Measurements from ENCODE around the gene TNXB. TPM values are rescaled to one million over a fixed set of nuclear protein-coding genes. Genes with fewer than 3 reads are reported as not detected.
A peak's percentile ranks its signal among the peaks of the same experiment; 100 is the strongest.
"Not testable (repeated sequence)": the region's sequence is repeated elsewhere in the genome, so short reads cannot be mapped to it uniquely, and the experiment has no call there.

Gene TNXB
- total RNA-seq, 1 experiment from 2014 or later = 0.66 TPM

DNA sequence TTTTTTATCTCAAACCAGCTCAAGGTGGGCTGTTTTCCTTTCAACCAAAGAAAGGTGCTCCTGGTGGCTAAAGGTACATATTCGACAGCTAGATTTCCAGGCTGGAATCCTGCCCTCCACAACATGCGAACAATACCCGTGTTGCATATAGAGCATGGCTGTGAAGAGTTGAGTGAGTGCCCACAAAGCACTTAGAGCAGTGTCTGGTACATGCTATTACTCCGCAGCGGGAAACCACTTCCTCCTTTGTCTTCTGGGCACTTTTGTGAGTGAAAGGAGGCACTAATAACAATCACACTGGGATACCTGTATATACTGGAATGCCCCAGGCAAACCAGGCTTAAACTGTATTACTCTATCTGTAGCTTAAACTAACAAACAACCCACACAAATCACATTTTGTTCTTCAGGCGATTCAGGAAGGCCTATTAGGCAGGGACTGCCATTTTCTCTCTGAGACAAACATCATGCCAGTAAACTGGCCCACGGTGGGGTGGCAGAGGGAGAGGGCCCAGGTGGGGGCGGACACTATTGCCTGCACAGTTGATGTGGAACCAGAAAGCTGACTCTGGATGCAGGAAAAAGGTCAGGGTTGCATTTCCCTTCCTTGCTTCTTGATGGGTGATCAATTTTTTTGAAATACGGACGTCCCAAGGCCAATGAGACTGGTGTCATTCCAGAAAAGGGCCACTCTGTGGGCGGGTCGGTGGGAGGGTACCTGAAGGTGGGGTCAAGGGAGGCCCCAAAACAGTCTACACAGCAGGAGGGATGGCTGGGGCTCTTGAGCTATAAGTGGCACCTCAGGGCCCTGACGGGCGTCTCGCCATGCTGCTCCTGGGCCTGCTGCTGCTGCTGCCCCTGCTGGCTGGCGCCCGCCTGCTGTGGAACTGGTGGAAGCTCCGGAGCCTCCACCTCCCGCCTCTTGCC lies 71.3 kb downstream of the TNXB start, which contains the start of gene CYP21A2:
Gene CYP21A2 (plus strand): TSS at position 818 of the 927 bp plus-strand sequence. CDS start 8 bp downstream, at position 826.
- H3K36me3 ChIP-seq; H3K4me1 ChIP-seq (replicated peaks); H3K4me3 ChIP-seq; H3K9me3 ChIP-seq (replicated peaks); H3K27ac ChIP-seq; DNase-seq (ENCODE audit: low read depth in 1 of 2, low spot score in 2 of 2); H3K27me3 ChIP-seq (replicated peaks): not testable (repeated sequence)

DNA sequence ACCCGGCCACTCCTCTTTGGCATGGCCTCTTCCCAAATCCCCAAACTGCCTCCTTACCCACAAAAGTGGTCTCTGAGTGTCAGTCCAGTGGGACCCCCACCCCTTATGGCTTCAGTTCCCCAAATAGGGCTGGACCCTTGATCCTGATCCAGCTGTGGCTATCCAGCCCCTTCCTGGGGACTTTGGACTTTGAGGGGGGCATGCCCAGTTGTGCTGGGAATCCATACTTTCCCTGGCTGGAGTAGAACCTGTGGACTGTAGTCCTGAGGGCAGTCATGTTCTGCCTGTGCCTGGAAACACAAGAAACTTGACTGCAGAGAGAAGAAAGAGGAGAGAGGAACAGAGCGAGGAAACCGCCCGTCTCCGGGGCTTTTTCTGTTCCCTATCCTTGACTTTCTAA lies 72.0 kb downstream of the TNXB start:
- H3K27ac ChIP-seq; DNase-seq (ENCODE audit: low read depth in 1 of 2, low spot score in 2 of 2): not testable (repeated sequence)

DNA sequence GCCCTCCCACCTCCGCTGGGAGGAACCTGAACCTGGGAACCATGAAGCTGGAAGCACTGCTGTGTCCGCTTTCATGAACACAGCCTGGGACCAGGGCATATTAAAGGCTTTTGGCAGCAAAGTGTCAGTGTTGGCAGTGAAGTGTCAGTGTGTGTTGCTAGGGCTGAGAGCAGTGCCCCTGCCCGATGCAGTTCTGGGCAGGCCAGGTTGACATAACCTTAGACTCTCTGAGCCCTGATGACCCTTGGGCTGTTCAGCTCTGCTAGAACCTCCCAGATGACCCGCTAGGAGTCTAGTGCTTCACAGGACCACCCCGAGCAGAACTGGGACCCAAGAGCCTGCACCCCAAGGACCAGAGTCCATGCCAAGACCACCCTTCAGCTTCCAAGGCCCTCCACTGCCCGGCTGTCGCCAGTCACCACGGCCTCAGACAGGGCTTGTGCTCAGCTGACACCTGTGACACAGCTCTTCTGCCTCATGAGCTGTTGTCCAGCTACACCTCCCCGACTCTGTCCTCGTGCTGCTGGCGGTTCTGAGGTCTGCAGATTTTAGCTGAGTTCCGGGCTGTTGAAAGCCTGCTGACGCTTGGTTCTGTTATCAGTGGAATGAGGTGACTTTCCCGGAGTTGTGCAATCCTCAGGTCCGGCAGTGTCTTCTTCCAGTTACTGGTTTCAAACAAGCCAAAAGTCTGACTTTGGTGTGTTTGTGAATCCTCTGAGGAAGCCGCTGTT lies 73.7 kb downstream of the TNXB start:
- not testable (repeated sequence) for H3K4me3 ChIP-seq; H3K27ac ChIP-seq; H3K4me1 ChIP-seq (replicated peaks); H3K36me3 ChIP-seq; H3K27me3 ChIP-seq (replicated peaks); DNase-seq (ENCODE audit: low read depth in 1 of 2, low spot score in 2 of 2); H3K9me3 ChIP-seq (replicated peaks)

More for the DNA sequence above, 72.0 kb downstream of the TNXB start:
- H3K9me3 ChIP-seq (replicated peaks); H3K36me3 ChIP-seq; H3K27me3 ChIP-seq (replicated peaks); H3K4me1 ChIP-seq (replicated peaks); H3K4me3 ChIP-seq: not testable (repeated sequence)

DNA sequence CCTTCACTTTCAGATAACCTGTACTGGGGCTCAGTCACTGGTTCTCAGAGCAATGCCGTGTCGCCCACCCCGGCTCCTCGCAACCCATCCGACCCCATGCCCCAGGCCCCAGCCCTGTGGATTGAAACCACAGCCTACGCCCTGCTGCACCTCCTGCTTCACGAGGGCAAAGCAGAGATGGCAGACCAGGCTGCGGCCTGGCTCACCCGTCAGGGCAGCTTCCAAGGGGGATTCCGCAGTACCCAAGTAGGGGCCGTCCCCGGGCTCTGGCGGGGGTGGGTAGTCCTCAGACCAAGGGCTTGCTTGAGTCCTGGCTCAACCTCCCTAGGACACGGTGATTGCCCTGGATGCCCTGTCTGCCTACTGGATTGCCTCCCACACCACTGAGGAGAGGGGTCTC lies 79.6 kb downstream of the TNXB start:
- not testable (repeated sequence) for H3K9me3 ChIP-seq (replicated peaks); H3K27me3 ChIP-seq (replicated peaks); H3K27ac ChIP-seq; H3K4me1 ChIP-seq (replicated peaks); DNase-seq (ENCODE audit: low read depth in 1 of 2, low spot score in 2 of 2); H3K36me3 ChIP-seq; H3K4me3 ChIP-seq

DNA sequence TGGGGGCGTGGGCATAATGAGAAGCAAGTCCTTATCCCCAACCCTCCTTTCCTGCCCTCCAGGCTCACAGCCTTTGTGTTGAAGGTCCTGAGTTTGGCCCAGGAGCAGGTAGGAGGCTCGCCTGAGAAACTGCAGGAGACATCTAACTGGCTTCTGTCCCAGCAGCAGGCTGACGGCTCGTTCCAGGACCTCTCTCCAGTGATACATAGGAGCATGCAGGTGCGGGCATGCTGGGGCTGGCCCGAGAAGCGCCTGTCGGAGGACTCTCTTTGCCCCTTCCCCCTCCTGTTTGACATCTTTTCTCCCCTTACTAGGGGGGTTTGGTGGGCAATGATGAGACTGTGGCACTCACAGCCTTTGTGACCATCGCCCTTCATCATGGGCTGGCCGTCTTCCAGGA lies 80.5 kb downstream of the TNXB start:
- H3K4me1 ChIP-seq (replicated peaks); DNase-seq (ENCODE audit: low read depth in 1 of 2, low spot score in 2 of 2); H3K27me3 ChIP-seq (replicated peaks); H3K4me3 ChIP-seq; H3K9me3 ChIP-seq (replicated peaks); H3K36me3 ChIP-seq; H3K27ac ChIP-seq: not testable (repeated sequence)

DNA sequence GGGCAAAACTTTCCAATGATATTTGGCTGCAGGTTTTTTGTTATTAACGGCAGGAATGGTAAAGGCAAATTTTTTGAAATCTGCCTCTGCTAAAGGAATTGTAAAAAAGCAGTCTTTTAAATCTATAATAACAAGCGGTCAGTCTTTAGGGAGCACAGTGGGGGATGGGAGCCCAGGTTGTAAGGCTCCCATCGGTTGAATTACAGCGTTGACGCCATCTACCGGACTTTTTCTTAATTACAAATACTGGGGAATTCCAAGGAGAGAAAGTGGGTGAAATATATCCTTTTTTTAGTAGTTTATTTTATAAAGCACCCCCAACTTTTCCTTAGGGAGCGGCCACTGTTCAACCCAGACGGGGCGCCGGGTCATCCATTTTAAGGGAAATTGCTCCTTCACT lies 87.0 kb downstream of the TNXB start:
- not testable (repeated sequence) for H3K36me3 ChIP-seq; H3K9me3 ChIP-seq (replicated peaks); DNase-seq (ENCODE audit: low read depth in 1 of 2, low spot score in 2 of 2); H3K27me3 ChIP-seq (replicated peaks); H3K4me3 ChIP-seq; H3K4me1 ChIP-seq (replicated peaks); H3K27ac ChIP-seq

DNA sequence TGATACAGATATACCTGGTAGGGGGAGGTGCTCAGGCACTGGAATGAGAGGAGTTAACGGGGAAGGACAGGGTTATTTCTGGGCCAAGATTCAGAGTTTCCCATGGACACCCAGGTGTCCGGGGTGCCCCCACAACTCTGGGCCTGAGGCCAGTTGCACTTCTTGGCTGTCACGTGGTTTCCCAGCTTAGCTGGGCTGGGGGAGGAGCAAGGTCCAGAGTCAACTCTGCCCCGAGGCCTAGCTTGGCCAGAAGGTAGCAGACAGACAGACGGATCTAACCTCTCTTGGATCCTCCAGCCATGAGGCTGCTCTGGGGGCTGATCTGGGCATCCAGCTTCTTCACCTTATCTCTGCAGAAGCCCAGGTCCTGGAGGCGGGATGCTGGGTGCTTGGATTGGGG lies 94.6 kb downstream of the TNXB start, which contains the start of gene C4B:
Gene C4B (plus strand): TSS at position 249 of the 400 bp plus-strand sequence. CDS start 51 bp downstream, at position 300.
- H3K4me3 ChIP-seq; H3K9me3 ChIP-seq (replicated peaks); H3K27me3 ChIP-seq (replicated peaks); H3K36me3 ChIP-seq; H3K4me1 ChIP-seq (replicated peaks); H3K27ac ChIP-seq; DNase-seq (ENCODE audit: low read depth in 1 of 2, low spot score in 2 of 2): not testable (repeated sequence)

DNA sequence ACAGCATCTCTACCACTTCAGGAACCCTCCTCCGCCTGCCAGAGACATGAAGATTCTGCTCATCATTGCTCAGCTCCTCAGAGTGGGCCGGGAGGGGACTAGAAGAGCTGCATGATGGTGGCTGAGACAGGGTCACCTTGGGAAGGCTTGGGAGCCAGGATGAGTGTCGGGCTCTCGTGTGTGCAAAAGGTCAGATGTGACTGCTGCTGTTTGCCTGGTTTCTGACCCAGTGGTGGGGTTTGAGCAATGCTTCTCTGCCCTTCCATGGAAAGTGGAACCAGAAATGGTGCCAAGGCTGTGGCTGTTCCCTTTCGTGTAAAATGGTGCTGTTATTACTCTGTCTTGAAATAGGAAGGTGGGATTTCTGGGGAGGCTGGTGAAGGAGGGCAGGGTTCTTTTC lies 95.4 kb downstream of the TNXB start:
- H3K4me1 ChIP-seq (replicated peaks); DNase-seq (ENCODE audit: low read depth in 1 of 2, low spot score in 2 of 2); H3K27me3 ChIP-seq (replicated peaks); H3K36me3 ChIP-seq; H3K4me3 ChIP-seq; H3K9me3 ChIP-seq (replicated peaks); H3K27ac ChIP-seq: not testable (repeated sequence)

DNA sequence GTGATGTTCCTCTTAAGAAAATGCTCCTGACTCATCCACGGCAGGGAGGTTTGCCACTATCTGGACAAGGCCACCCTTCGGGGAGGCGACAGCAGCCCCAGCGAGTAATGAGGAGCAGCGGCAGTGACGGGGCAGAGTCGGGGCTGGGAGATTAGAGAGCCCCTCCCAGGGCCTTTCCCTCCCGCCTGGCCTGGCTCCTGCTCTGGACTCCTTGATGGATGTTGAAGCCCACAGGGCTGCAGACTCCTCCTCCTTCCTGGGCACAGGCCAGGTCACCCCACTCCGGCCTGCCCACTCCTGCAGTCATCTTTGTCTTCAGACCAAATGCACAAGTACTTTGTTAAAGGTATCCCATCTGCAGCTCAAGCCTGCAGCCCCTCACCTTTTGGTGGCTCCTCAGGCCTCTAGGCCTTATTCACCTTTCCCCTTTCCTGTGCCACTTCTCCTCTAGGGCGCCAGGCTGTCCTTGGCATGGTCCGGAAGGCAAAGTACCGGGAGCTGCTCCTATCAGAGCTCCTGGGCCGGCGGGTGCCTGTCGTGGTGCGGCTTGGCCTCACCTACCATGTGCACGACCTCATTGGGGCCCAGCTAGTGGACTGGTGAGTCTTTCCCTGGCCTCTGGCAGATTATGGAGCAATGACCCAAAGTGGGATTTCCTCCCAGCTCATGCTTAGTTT lies 96.1 kb downstream of the TNXB start:
- H3K9me3 ChIP-seq (replicated peaks); H3K27me3 ChIP-seq (replicated peaks); H3K36me3 ChIP-seq; H3K4me3 ChIP-seq; H3K27ac ChIP-seq; H3K4me1 ChIP-seq (replicated peaks): not testable (repeated sequence)
- DNase-seq (ENCODE audit: low read depth in 1 of 2, low spot score in 2 of 2) = peak in 1 of 2 experiments; percentile 46

DNA sequence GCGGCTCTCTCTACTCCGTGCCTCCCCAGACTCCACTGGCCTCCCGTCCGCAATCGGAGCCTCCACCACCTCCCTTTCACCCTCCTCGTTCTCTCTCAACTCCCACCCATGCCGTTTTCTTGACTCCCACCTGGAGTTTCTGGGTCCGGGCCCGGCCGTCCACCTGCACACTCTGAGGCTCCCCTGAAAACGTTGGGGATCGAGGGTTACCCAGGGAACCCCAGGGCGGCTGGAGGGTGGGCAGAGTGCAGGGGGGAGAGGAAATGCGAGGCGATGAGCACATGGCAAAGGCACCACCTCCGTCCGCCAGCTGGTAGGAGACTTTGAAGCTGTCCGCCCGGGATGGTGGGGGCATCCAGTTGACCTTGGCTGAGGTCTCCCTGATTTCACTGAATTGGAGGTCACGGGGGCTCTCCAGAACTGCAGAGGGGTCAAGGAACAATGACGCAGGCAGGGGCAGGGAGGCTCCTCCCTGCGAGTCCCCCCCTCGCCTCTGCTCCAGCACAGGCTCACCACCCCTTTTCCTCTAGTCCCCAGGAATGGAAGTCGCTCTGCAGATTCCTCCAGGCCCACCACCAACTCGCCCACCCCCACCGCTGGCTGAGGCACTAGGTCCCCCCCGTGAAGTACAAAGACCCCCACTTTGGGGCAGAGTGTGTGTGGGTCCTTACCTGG lies 98.1 kb downstream of the TNXB start:
- not testable (repeated sequence) for H3K4me3 ChIP-seq; H3K36me3 ChIP-seq; H3K4me1 ChIP-seq (replicated peaks); H3K27ac ChIP-seq; H3K9me3 ChIP-seq (replicated peaks); H3K27me3 ChIP-seq (replicated peaks)
- peak in 1 of 2 experiments; percentile 41 for DNase-seq (ENCODE audit: low read depth in 1 of 2, low spot score in 2 of 2)

DNA sequence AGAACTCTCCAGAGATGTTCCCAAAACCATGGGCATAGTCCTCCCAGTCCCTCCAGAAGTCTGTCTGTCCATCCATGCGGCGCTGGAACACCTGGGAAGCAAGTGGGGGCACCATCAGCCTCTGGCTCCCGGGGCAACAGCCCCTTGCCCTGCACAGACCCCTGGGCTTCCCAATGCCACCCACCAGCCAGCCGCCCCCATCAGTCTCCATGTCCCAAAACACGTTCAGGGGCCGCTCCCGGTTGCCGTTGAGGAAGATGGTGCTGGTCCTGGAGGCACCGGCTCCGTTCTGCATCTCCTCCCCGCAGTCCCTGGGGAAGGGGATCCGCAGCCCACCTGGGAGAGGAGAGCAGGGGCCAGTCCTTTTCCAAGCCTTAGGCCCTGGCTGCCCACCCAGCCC lies 99.6 kb downstream of the TNXB start:
- peak in 1 of 2 experiments; percentile 36 for DNase-seq (ENCODE audit: low read depth in 1 of 2, low spot score in 2 of 2)
- H3K27me3 ChIP-seq (replicated peaks); H3K27ac ChIP-seq; H3K36me3 ChIP-seq; H3K4me1 ChIP-seq (replicated peaks); H3K4me3 ChIP-seq; H3K9me3 ChIP-seq (replicated peaks): not testable (repeated sequence)

DNA sequence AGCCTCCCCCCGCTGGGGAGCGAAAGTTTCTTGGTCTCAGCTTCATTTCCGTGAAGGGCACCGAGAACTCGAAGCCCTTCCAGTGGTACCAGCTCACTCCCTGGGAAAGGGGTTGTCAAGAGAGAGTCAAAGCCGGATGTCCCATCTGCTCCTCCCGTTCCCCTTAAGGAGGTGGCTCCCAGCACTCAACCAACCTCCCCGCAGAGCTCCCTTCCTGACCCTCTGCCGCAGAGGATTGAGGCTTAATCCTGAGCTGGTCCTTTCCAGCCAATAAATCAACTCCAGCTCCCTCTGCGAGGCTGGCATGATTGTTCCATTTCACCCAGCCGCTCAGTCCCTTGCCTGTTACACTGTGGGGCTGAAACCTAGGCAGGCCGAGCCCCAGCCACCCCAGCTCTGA lies 100.5 kb downstream of the TNXB start:
- H3K4me1 ChIP-seq (replicated peaks); H3K27me3 ChIP-seq (replicated peaks); H3K4me3 ChIP-seq; H3K36me3 ChIP-seq; H3K9me3 ChIP-seq (replicated peaks); H3K27ac ChIP-seq: not testable (repeated sequence)
- peak in 1 of 2 experiments; percentile 40 for DNase-seq (ENCODE audit: low read depth in 1 of 2, low spot score in 2 of 2)

DNA sequence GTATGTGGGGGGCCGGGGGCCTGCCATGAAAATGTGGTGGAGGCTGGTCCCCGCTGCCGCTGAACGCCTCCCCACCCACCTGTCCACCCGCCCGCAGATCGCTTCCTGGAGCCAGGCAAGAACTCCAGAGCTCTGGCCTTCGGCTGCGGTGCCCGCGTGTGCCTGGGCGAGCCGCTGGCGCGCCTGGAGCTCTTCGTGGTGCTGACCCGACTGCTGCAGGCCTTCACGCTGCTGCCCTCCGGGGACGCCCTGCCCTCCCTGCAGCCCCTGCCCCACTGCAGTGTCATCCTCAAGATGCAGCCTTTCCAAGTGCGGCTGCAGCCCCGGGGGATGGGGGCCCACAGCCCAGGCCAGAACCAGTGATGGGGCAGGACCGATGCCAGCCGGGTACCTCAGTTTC lies 101.1 kb downstream of the TNXB start:
- not testable (repeated sequence) for H3K27ac ChIP-seq; H3K9me3 ChIP-seq (replicated peaks); H3K27me3 ChIP-seq (replicated peaks); H3K4me1 ChIP-seq (replicated peaks); H3K4me3 ChIP-seq; H3K36me3 ChIP-seq; DNase-seq (ENCODE audit: low read depth in 1 of 2, low spot score in 2 of 2)
